ENCODE measurements around the gene COL20A1.

COL20A1 gene

DNA sequence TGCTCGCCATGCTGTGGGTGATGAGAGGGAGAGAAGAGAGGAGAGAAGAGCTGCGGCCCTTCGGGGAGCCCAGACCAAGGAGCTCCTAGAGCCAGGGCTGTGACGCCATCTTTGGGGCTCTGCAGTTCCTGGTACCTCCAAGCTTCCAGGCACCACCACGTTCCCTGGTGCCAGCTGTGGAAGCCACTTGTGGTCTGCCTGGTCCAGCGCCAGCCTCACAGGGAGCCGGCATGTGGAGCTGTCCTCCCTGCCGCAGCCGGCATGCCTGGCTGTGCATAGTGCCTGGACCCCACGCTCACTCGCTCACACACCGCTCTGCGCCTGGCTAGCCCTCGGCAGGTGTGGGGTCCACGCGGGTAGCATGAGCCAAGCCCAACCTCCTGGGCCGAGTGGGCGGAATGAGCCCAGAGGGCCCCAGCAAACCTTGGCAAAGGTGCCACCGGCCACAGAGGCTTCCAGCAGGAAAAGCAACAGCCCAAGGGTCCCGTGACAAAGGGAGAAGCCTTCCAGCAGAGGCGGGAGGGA lies 87.4 kb downstream of the COL20A1 start:
- DNase-seq: no peak

DNA sequence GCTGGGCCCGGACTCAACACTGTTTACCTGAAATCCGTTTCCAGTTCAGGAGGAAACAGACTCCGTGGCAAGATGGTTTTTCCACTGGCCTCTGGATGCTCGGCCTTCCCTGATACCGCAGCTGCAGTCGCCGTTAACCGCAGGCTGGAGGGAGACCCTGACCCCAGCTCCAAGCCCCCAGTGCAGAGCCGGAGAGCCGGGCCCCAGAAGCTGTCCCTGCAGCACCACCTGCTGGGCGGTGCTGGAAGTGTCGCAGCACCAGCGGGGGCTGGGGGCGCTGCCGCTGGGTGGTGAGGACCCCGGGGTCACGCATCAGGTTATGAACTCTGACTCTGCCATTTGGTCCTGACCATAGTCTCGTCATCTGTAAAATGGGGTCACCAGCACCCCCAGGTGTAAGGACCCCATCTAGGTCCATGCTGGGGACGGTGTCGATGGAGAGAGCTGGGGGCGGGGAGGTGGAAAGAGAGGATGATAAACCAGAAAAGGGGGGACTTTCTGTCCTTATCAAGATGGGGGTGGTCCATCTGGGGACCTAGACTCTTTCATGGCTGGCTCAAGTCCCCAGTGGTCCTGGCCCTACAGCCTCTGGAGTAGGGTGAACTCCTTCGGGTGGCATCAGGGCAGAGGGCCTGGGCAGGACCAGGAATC lies 88.9 kb downstream of the COL20A1 start:
- peak; percentile 43 for DNase-seq

DNA sequence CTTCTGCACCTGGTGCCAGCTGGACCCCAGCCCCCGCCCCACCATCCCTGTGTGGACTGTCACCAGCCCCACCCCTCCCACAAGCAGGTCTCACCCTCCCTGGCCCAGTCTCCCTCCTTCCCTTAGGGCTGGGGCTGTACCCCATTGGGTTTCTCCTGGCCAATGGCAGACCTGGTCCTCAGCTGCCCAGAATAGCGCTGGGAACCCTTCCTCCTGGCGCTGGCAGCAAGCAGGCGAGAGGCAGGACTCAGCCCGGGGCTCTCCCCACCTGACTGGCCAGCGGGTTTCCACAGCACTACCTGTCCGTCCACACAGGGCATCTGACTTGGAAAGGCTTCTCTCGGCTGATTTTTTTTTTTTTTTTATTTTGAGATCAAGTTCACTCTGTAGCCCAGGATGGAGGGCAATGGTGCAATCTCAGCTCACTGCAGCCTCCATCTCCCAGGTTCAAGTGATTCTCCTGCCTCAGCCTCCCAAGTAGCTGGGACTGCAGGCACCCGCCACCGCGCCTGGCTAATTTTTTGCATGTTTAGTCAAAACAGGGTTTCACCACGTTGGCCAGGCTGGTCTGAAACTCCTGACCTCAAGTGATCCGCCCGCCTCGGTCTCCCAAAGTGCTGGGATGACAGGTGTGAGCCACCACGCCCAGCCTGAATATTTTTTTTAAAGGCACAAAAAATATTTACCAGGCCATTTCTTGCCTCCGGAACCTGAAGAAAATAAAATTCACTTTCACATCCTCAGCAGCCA lies 89.7 kb downstream of the COL20A1 start:
- DNase-seq: no peak

DNA sequence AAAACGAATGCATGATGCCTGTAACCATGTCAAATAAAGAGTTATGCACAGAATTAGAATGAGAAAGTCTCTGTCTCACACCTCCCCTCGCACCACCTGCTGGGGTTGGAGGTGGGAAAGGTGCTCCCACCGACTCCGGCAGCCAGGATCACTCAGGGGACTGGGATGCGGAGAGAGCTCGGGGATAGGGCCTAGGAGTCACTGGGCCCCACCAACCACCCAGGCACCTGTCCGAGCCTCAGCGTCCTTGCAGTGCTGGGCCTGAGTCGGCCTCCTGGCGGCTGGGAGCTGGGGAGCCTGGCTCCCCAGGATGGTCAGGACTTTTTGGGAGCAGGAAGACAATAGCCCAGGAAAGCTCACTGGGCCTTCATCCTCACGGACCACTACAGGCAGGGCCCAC lies 90.6 kb downstream of the COL20A1 start:
- DNase-seq: no peak

DNA sequence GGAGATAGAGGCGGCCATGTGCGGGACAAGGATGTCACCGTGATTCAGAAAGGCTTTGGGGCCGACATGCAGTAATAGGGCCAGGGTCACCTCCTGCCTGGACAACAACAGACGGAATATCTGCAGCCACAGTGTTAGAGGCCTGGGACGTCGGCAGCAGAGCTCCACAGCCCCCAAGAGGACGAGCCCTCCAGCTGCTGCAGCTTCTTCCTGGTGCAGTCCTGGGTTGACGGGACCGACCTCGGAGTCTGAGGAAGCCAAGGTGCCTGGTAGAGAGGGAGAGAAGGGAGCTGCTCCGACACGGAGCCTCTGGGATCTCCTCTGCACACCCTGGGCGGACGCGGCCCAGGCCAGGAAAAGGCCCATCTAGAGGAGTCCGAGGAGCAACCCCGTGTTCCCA lies 91.3 kb downstream of the COL20A1 start:
- DNase-seq: no peak

Measured in stimulated activated CD4-positive, alpha-beta T cell treated with anti-CD3 and anti-CD28 coated beads, Interleukin-12 subunit alpha, Interleukin-12 subunit beta, amount 100 ng/mL, for 4 hours (primary cell).